DOHH2 (cell line): Measurements from ENCODE around the gene SSNA1.

Experiments used
- EZH2phosphoT487 ChIP-seq: fragments of 200-600 bp; sonication (generic); IDR thresholded peaks from 2 replicates; pipeline ENCODE4 v1.6.1; 2017; ENCODE audit warnings: borderline replicate concordance, mild to moderate bottlenecking, antibody characterized with exemption, low read length, moderate library complexity, mixed read lengths
- TF ChIP-seq, protein P1 (sequence below): fragments of 200-600 bp; sonication (generic); IDR thresholded peaks from one replicate; pipeline ENCODE4 v1.5.1; 2014; ENCODE audit warnings: antibody characterized with exemption, mild to moderate bottlenecking, low read depth, low read length; ENCODE audit not compliant: poor library complexity, severe bottlenecking

DNA sequence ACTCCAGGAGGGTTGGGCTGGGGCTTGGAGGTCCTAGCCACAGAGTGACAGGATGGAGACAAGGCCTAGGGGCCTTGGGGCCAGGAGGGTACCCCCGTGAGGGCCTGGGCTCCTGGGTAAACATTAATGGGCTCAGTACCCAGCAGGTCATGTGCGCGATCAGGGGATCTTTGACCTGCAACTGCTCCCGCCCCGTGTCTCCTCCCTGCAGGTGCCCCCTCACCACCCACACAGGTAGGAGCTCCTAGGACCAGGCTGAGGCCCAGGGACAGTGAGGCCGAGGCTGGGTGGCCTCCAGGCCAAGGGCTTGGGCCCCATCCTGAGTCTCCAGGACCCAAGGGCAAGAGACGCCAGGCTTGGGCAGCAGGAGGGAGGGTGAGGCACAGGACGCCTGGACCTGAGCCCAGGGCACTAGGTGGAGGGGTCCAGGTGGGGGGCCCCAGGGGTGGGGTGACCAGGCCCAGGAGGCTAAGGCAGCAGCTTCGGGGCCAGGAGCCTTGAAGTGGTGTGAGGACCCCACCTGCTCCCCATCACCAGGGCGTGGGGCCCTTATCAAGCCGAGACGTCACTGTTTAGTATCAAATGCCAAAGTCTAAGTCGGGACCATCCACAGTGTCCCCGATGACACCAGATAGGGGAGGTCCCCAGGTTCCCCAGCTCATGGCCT lies 42.4 kb downstream of the SSNA1 start, which contains the start of gene SLC34A3:
- TF ChIP-seq, protein P1, sequence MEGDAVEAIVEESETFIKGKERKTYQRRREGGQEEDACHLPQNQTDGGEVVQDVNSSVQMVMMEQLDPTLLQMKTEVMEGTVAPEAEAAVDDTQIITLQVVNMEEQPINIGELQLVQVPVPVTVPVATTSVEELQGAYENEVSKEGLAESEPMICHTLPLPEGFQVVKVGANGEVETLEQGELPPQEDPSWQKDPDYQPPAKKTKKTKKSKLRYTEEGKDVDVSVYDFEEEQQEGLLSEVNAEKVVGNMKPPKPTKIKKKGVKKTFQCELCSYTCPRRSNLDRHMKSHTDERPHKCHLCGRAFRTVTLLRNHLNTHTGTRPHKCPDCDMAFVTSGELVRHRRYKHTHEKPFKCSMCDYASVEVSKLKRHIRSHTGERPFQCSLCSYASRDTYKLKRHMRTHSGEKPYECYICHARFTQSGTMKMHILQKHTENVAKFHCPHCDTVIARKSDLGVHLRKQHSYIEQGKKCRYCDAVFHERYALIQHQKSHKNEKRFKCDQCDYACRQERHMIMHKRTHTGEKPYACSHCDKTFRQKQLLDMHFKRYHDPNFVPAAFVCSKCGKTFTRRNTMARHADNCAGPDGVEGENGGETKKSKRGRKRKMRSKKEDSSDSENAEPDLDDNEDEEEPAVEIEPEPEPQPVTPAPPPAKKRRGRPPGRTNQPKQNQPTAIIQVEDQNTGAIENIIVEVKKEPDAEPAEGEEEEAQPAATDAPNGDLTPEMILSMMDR, result no peak
- no peak for TF ChIP-seq EZH2phosphoT487
